WERI-Rb-1 (cell line): ENCODE measurements around the gene CAPN9.

Experiments used
- DNase-seq: peaks from one replicate; pipeline ENCODE4 v3.0.0-alpha.2; 2020
- H3K27ac ChIP-seq: fragments of 250-450 bp; sonication (Bioruptor Pico); 2 replicates; pipeline ENCODE4 v1.5.1; 2020; ENCODE audit warnings: mild to moderate bottlenecking, moderate library complexity
- H3K27me3 ChIP-seq: fragments of 250-450 bp; sonication (Bioruptor Pico); 2 replicates; pipeline ENCODE4 v1.5.1; 2021; ENCODE audit warnings: mild to moderate bottlenecking, low read depth, moderate library complexity; ENCODE audit not compliant: insufficient read depth, severe bottlenecking
- H3K36me3 ChIP-seq: fragments of 250-450 bp; sonication (Bioruptor Pico); 2 replicates; pipeline ENCODE4 v1.5.1; 2020; ENCODE audit warnings: mild to moderate bottlenecking, moderate library complexity
- H3K4me3 ChIP-seq: 2 replicates; pipeline ENCODE4 v1.5.1; 2011; ENCODE audit warnings: low read depth, mild to moderate bottlenecking, control low read depth, low read length
- H3K9me3 ChIP-seq: fragments of 250-450 bp; sonication (Bioruptor Pico); 2 replicates; pipeline ENCODE4 v1.5.1; 2021; ENCODE audit warnings: mild to moderate bottlenecking, moderate library complexity; ENCODE audit not compliant: severe bottlenecking
- TF ChIP-seq, protein P1 (sequence below): IDR thresholded peaks from 2 replicates; pipeline ENCODE4 v1.5.1; 2011; ENCODE audit warnings: low read depth, mild to moderate bottlenecking, control low read depth, inconsistent platforms, low read length

The CAPN9 gene

DNA sequence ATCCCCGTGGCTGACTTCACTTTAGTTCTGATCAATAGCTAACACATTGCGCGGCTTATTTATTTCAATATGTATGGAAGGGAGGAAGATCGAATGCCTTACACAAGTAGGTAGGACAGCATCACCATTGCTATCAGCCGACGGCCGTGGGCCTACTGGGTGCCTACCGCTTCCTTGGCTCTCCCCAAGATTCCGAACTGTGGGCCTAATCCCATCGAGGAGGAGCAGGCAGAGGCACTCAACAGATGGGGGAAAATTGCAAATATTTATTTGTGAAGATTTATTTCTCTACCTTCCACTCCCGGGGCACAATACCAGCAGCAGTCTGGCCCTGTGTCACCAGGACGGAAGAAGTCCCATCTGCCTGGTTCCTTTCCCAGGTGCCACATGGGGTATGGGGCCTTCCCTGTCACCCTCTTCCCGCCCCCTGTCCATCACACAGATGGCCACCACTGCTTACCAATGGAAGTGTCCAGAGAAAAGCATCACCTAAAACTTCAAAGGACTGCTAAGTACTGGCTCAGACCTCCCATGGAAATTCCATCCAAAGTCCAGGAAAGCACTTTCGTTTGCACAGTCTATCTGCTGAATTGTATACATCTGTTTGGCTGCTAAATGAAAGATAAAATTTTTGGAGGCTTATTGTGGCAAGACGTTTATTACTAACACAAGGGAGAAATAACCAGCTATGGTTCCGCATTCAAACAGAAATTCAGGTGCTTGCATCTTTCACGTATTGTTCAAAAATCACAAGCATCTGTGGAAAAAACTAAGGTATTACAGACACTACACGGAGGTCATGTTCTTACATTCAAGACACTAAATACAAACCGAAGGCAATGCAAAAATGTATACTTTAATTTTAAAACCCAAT is 45.1 kb upstream of the CAPN9 start:
- Histone ChIP-seq H3K36me3 (no peaks in the 10 kb centered on the region), H3K27me3 (no peaks in the 10 kb centered on the region), H3K27ac (no peak overlapping the region), H3K4me3 (no peak overlapping the region), H3K9me3 (no peaks in the 10 kb centered on the region)
- no peak for DNase-seq
- TF ChIP-seq, protein P1, sequence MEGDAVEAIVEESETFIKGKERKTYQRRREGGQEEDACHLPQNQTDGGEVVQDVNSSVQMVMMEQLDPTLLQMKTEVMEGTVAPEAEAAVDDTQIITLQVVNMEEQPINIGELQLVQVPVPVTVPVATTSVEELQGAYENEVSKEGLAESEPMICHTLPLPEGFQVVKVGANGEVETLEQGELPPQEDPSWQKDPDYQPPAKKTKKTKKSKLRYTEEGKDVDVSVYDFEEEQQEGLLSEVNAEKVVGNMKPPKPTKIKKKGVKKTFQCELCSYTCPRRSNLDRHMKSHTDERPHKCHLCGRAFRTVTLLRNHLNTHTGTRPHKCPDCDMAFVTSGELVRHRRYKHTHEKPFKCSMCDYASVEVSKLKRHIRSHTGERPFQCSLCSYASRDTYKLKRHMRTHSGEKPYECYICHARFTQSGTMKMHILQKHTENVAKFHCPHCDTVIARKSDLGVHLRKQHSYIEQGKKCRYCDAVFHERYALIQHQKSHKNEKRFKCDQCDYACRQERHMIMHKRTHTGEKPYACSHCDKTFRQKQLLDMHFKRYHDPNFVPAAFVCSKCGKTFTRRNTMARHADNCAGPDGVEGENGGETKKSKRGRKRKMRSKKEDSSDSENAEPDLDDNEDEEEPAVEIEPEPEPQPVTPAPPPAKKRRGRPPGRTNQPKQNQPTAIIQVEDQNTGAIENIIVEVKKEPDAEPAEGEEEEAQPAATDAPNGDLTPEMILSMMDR, result no peak

DNA sequence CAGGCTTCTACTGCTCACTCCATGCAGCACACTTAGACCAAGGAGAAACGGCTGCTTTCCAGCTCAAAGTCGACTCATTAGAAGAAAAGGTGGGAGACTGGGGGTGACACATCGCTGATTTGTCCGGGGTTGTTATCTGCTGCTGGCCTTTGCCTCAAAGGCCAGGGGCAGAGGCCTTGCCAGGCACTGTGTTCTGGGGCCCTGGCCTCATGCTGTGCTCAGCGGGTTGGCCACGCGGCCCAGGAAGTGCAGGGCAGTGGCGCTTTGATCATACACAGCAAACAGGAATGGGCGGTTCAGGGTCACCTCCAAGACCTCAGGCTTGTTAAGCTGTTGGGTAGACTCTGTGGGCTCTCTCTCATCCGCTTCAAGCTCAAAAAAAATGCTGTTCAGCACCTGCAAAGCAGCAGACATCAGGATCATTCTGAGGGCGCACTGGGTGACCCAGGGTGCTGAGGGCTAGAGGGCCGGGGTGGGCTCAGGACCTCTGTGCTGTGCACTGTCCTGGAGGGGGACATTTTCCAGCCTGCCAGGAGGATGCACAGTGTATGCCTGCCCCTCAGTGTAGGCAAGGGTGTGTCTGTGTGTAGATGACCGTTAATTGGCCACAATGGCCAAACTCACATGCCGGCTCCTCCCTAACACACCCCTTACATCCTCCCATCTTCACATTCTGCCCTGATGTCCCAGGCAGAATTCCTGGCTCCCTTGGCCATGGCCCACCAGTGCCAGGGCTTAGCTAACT is 44.1 kb upstream of the CAPN9 start:
- no peak overlapping the region for H3K27ac ChIP-seq

DNA sequence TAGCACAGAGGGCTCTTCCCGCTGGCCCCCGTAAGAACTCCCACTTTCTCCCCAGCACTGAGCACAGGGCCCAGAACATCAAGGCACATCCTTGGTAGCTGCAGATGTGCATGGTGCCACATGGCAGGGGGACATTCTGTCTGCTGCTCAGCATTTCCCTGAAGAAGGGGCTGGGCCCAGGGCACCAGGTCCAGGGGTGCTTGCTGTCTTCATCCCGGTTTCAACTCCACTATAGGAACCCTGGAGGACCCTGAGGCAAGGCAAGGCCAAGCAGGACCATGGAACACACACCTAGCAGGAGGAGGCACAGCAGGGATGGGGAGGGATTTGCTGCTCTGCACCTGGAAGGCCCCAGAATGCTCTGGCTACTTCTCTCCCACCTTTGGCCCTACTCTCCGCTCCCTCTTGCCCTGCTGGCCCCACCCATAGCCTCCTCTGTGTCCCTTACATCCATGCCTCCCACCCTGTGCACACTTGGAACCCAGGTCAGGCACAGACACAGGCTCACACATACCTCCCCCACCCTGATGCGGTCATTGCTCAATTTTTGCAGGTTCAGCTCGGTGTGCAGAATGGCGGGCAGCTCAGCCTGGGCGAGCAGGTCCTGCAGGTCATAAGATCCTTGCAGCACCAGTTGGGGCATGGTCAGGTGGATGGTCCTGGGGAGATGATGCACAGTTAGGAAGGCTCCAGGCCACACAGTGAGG is 43.4 kb upstream of the CAPN9 start:
- no peaks in the 10 kb centered on the region for H3K27me3 ChIP-seq
- no peak overlapping the region for H3K27ac ChIP-seq
- DNase-seq, result no peak
- no peak overlapping the region for H3K4me3 ChIP-seq
- H3K36me3 ChIP-seq, result no peaks in the 10 kb centered on the region
- H3K9me3 ChIP-seq, result no peaks in the 10 kb centered on the region
- TF ChIP-seq, protein P1, result no peak

More for the DNA sequence above, 44.1 kb upstream of the CAPN9 start:
- TF ChIP-seq, protein P1, result no peak
- no peaks in the 10 kb centered on the region for H3K9me3 ChIP-seq
- no peaks in the 10 kb centered on the region for H3K27me3 ChIP-seq
- DNase-seq, result no peak
- no peak overlapping the region for H3K4me3 ChIP-seq
- H3K36me3 ChIP-seq, result no peaks in the 10 kb centered on the region

DNA sequence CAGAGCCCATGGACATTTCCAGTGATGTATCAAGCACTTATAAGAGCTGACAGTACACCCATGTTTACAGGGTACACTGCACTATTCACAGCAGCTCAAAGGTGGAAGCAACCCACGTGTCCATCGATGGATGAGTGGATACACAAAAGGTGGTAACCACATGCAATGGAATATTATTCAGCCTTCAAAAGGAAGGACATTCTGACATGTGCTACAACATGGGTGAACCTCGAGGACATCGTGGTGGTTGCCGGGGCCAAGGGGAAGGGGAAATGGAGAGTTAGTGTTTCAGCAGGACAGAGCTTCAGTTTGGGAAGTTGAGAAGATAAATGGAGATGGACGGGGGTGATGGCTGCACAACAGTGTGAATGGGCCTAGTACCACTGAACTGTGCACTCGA is 42.4 kb upstream of the CAPN9 start:
- H3K36me3 ChIP-seq, result no peaks in the 10 kb centered on the region
- TF ChIP-seq, protein P1, result no peak
- DNase-seq, result no peak
- H3K4me3 ChIP-seq, result no peak overlapping the region
- no peaks in the 10 kb centered on the region for H3K9me3 ChIP-seq
- H3K27me3 ChIP-seq, result no peaks in the 10 kb centered on the region
- no peak overlapping the region for H3K27ac ChIP-seq

DNA sequence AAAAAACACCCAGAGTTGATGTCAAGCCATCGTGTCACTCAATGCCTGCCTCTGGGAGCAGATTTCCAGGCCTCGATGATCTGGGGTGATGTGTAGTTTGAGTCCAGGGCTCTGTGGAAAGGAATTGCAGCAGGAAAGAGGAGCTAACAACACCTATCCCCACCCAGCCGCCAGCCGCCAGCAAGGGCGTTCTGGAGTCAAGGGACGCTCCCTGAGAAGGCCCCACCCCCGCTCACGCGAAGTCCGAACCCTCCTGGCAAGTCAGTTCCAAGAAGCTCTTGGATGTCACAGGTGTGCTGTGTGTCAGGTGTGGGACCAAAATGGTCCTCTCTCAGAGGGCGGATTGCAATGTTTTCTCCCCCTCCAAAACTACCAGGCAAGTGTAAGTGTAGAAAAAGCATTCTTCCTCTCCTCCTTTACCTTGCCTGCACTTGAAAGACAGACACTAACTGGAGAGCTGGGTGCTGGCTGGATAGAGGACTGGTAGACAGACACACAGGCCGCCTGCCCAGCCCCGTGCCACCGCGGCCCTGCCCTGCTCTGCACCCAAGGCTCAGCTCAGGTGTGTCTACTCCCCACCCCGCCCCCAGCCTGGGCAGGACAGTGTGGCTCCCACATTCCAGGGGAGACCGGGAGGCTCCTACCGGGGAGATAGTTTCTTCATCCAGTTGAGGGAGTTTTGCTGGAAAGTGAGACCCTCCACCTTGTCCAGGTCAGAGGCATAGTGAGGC is 41.7 kb upstream of the CAPN9 start:
- Histone ChIP-seq H3K27ac (no peak overlapping the region), H3K36me3 (no peaks in the 10 kb centered on the region), H3K4me3 (no peak overlapping the region), H3K9me3 (no peaks in the 10 kb centered on the region), H3K27me3 (no peaks in the 10 kb centered on the region)
- TF ChIP-seq, protein P1, result no peak
- no peak for DNase-seq
